ENCODE data around the gene MTREX.

MTREX gene

GRCh38 chr5:55437452-55437851 is 129.7 kb downstream of the MTREX start:
- no peak for DNase-seq

GRCh38 chr5:55437859-55438206 is 130.0 kb downstream of the MTREX start:
- no peak for DNase-seq

- DNase-seq, result no peak
Measured at GRCh38 chr5:55438998-55439397, 131.2 kb downstream of the MTREX start.

GRCh38 chr5:55440188-55440646 is 132.4 kb downstream of the MTREX start:
- DNase-seq, result no peak

GRCh38 chr5:55441107-55441771 is 133.4 kb downstream of the MTREX start:
- no peak for DNase-seq

GRCh38 chr5:55441954-55442353 is 134.2 kb downstream of the MTREX start:
- DNase-seq, result no peak

- DNase-seq, result no peak
Measured at GRCh38 chr5:55445791-55446190, 138.0 kb downstream of the MTREX start.

GRCh38 chr5:55446640-55447351 is 139.0 kb downstream of the MTREX start:
- no peak for DNase-seq

GRCh38 chr5:55450050-55450765 is 142.4 kb downstream of the MTREX start:
- DNase-seq, result no peak

- DNase-seq, result no peak
Measured at GRCh38 chr5:55451976-55452375, 144.2 kb downstream of the MTREX start.

- DNase-seq, result no peak
Measured at GRCh38 chr5:55453211-55453610, 145.4 kb downstream of the MTREX start.

GRCh38 chr5:55454282-55454681 is 146.5 kb downstream of the MTREX start:
- DNase-seq, result no peak

- no peak for DNase-seq
Measured at GRCh38 chr5:55456216-55456895, 148.6 kb downstream of the MTREX start.

GRCh38 chr5:55459572-55459971 is 151.8 kb downstream of the MTREX start:
- no peak for DNase-seq

GRCh38 chr5:55463613-55464012 is 155.8 kb downstream of the MTREX start:
- no peak for DNase-seq

GRCh38 chr5:55467862-55468551 is 160.2 kb downstream of the MTREX start:
- DNase-seq, result no peak

- DNase-seq, result no peak
Measured at GRCh38 chr5:55469839-55470238, 162.1 kb downstream of the MTREX start.

GRCh38 chr5:55470282-55470681 is 162.5 kb downstream of the MTREX start:
- DNase-seq, result no peak

- DNase-seq, result no peak
Measured at GRCh38 chr5:55471468-55471867, 163.7 kb downstream of the MTREX start.

GRCh38 chr5:55472642-55473041 is 164.9 kb downstream of the MTREX start:
- DNase-seq, result no peak
